D341Med (cell line): ENCODE results near the gene INPP5A.

ENCODE experiments used
- DNase-seq: peaks from one replicate; pipeline ENCODE4 v3.0.0; 2012; ENCODE audit warnings: low spot score

INPP5A gene

GRCh38 chr10:132615341-132616169 lies 78.0 kb downstream of the INPP5A start:
- DNase-seq, result no peak

GRCh38 chr10:132616170-132616995 lies 78.8 kb downstream of the INPP5A start:
- no peak for DNase-seq

GRCh38 chr10:132616996-132617736 lies 79.6 kb downstream of the INPP5A start:
- no peak for DNase-seq

- DNase-seq, result no peak
These were observed 80.1 kb downstream of the INPP5A start for GRCh38 chr10:132617737-132618052.

DNA sequence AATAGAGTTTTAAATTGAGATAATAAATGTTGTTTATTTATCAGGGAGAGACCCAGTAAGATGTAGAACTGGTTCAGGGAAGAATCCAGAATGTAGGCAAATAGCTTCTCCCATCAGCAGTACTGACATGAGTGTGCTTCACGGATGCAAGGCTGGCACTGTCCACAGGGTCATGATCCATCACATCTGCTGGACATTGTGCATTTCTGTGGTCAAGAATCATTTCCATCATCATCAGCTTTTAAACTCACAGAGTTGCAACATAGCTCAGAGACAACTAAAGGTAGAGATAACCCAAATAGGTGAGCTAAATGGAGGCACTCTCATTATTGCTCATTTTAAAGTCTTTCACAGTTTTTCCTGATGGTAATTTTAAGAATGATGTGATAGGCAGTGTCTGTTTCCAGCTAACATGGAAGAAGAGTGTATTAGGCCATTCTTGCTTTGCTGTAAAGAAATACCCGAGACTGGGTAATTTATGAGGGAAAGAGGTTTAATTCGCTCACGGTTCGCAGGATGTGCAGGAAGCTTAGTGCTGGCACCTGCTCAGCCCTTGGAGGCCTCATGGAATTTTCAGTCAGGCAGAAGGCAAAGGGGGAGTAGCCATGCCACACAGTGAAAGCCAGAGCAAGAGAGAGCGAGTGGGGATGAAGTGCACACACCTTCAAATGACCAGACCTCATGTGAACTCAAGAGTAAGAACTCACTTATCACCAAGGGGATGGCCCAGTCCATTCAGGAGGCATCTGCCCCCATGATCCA lies 80.8 kb downstream of the INPP5A start:
- DNase-seq, result no peak

- DNase-seq, result no peak
These were observed 82.3 kb downstream of the INPP5A start for GRCh38 chr10:132619927-132620326.

DNA sequence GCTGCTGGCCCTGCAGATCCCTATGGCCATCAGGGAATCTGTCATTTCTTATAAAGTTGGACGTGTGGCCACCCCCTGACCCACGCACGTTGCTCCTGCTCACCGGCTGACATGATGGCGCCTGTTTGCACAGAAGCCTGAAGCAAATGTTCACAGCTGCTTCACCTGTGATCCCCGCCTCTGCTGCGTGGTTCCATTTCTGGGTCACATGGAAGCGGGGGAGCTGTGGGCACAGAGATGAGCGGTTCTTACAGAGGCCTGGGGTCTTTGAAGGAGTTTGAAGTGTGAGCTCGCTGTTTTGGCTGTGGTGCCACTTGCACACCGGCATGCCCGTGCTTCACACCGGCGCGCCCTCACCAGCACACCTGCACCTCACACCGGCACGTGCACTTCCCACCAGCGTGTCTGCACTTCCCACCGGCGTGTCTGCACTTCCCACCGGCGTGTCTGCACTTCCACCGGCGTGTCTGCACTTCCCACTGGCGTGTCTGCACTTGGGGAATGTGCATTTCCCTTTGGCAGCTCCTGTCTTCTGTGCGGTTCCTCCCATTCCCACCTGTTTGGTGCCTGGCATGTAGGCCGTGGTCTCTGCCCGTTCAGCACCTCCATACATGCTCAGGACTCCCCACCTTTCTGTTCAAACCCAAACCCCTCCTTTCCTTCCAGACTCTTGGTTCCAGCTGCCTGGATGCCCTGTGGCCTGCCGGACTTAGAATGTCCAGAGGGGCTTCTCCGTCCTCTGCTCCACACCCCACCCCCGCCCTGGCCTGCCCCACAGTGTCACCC lies 86.7 kb downstream of the INPP5A start:
- DNase-seq, result no peak

- no peak for DNase-seq
These were observed 87.4 kb downstream of the INPP5A start for GRCh38 chr10:132624847-132625471.

- DNase-seq, result no peak
These were observed 88.6 kb downstream of the INPP5A start for GRCh38 chr10:132626019-132626760.

DNA sequence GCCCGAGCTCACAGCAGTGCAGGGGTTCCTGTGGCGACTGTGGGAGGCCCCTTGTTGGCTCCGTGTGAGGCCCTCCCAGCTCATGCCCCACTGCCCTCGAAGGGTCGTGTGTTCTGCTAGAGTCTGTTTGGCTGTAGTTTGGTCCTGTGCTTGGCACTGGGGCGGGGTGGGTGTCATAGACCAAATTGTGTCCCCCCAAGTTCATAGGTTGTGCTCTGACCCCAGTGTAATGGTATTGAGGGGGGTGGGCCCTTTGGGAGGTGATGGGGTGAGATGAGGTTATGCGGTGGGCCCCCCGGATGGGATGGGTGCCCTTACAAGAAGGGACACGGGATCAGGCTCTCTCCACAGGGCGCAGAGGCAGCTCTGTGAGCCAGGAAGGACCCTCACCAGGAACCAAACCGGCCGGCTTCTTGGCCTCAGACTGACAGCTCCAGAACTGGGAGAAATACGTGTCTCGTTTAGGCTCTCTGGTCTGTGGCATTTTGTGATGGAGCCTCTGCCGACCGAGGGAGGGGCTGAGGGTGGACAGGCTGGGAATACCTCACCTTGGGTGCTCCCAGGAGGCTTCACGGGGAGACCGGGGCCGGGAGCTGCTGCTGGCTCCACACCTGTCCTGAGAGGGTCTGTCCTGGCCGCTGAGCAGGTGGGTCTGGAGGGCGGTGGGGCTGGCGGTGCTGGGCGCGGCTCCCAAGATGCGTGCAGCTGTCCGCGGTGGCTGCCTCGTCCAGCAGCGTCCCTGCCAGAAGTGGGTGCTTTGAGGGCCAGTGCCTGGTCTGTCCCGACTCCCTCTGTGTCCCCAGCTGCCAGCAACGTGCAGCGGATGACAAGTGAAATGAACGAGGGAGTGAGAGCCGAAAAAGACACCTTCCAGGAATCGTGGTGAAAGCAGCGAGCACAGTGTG lies 89.4 kb downstream of the INPP5A start:
- no peak for DNase-seq

DNA sequence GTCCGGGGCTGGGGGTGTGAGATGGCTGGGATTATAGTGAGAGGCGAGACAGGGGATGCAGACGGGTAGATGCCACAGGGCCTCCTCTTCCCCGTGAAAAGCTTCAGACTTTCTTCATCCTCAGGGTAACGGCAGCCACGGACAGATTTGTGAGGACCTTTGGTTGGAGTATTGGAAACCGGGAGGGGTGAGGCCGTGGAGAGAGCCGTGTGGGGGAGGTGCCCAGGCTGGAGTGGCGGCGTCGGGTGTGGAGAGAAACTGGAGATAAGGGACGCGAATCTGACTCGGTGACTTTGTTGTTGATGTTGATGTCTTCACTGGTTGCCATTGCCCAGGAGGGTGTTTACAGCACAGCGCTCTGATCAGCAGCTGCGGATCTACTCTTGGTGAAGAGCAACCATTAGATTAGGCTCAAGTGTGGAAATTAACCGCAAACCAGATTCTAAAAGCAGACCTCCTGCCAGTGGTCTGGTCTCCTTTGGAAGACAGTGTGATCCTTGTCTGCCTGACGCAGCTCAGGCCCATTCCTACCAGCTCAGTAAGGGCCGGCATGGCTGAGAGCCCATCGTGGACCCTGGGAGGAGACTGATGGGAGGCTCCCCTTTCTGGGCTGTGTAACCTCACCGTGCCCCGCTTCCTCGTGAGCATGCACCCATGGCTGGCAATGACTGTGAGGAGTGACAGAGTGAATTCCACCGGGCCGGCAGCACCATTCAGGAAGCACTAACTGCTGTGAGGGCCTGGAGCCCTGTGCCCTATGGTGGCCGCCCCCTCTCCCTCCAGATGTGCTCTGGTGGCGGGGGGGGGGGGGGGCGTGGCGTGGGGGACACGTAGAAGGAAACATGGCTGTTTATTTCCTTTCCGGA lies 90.3 kb downstream of the INPP5A start:
- no peak for DNase-seq

DNA sequence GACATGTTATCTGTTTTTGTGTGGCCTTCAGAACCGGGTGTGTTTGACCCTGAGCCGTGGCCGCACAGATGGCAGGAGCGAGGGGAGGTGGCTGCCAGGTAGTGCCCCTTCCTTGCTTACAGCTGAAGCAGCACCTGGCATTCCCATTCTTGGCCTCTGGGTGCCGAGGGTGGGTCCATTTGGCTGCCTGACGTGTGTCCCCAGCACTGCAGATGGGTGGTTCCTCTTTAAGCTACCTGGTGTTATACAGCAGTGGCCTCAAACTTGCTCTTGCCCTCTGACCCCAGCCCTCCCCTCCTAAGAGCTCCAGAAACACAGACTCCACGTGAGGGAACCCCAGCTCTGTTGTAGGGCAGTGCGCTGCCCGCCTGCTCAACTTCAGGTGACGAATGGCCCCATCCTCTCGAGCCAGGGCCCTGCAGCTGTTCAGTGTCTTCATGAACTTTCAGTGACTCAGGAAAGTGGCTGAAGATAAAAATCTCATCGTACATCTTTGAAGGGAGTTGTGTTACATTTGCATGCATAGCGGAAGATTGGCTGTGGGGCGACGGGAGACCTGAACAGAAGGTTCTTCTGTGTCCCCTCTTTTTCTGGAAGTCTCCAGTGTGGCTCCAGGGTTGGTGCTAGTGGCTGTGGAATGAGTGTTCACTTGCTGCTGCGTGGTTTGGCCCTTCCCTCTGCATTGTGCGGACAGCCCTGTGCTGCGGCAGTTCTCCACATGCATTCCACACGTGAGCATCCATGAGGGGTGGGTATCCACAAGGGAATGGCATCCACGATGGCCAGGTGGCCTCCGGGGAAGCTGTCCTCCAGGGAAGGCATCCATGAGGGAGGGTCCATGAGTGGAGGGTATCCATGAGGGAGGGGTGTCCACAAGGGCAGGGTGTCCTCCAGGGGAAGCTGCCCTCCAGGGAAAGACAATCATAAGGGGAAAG lies 91.6 kb downstream of the INPP5A start:
- no peak for DNase-seq

GRCh38 chr10:132630156-132630555 lies 92.6 kb downstream of the INPP5A start:
- DNase-seq, result no peak

DNA sequence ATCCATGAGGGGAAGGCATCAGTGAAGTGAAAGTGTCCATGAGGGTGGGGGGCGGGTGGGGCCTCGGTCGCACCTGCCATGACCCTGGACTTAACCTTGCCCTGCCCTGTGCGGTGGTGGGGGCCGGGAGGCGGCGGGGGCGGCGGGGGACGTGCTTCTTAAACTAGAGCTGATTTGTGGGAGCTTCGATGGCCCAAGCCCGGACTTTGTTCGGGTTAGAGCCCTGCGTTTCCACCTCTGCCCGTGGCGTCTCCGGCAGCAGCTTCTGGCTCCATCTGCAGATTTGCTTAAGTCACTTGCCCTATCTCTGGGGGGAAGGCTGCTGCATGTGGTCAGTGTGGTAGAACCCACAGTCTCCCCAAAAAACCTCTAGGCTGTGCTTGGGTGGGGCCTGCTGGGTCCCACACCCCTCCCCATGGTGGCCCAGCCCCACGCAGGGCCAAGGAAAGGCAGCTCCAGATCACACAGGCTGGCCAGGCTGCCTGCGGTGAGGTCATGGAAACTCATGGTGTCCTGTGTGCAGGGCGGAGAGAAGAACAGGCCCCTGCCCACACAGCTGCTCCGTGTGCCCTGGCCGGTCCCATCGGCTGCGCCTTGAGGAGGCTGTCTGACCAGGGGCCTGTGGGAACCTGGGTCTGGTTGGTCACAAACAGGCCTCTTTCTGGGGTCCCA lies 93.2 kb downstream of the INPP5A start:
- no peak for DNase-seq

- DNase-seq, result no peak
These were observed 93.8 kb downstream of the INPP5A start for GRCh38 chr10:132631338-132631735.

DNA sequence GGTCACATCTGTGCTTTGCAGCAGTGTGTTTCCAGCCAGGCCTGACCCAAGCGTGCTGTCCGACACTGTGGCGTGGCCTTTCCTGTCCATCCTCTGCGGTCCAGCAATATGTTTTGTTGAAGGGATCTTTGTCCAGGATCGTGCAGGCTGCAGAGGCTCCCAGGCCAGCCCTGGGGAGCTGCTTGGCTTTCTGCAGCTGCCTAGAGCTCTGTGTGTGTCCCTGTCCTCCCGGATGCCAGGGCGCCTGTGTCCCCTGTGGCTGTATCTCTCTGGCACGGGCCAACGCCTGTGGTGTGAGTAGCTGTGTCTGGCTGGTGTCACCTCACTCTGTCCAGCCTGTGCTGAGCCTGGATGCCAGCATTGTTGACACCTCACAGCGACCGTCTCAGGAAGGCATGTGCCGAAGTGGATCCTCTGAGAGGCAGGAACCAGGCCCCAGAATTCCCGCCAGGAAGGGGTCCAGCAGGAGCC lies 94.5 kb downstream of the INPP5A start:
- DNase-seq, result no peak
